ENCODE results near the gene ZNF467. TPM values are rescaled to one million over a fixed set of nuclear protein-coding genes. Genes with fewer than 3 reads are reported as not detected.

The ZNF467 gene
- total RNA-seq, 2 donors from 2014 or later = 0.23 to 0.25 TPM

DNA sequence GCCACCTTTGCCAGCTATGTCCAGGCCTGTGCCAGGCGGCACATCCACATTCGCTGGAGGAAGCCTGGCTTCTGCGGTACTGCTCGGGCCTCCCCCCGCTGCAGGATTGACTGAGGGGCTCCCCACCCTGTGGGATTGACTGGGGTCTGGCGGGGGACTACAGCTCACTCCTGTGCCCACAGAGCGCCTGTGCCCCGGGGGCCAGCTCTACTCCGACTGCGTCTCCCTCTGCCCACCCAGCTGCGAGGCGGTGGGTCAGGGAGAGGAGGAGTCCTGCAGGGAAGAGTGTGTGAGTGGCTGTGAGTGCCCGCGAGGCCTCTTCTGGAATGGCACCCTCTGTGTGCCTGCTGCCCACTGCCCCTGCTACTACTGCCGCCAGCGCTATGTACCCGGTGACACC, 6.7 kb upstream of the ZNF467 start:
- DNase-seq (ENCODE audit: low spot score in 2 of 2) = no peak
- H3K9me3 Mint-ChIP-seq = no peaks in the 10 kb centered on the region
- no peaks in the 10 kb centered on the region for H3K36me3 Mint-ChIP-seq
- H3K27ac Mint-ChIP-seq = no peak overlapping the region
- no peak for ATAC-seq

DNA sequence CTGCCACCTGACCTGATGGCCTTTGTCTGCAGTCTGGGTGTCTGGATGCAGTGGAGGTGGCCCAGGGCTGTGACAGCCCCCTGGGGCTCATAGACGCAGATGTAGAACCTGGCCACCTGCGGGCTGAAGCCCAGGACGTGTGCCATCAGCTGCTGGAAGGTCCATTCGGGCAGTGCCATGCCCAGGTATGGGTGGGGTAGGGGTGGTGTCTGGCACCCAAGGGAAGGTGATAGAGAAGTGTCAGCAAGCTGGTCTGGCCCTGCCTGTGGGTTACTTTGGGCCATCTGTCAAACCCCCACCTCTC, 6.1 kb upstream of the ZNF467 start:
- no peak for ATAC-seq
- no peaks in the 10 kb centered on the region for H3K9me3 Mint-ChIP-seq
- no peak overlapping the region for H3K27ac Mint-ChIP-seq
- H3K36me3 Mint-ChIP-seq = no peaks in the 10 kb centered on the region
- DNase-seq (ENCODE audit: low spot score in 2 of 2) = no peak

GRCh38 chr7:149778696-149779501, 5.5 kb upstream of the ZNF467 start:
- Mint-ChIP-seq H3K27ac (no peak overlapping the region), H3K9me3 (no peaks in the 10 kb centered on the region), H3K36me3 (no peaks in the 10 kb centered on the region)
- DNase-seq (ENCODE audit: low spot score in 2 of 2) (no peak), ATAC-seq (no peak)

DNA sequence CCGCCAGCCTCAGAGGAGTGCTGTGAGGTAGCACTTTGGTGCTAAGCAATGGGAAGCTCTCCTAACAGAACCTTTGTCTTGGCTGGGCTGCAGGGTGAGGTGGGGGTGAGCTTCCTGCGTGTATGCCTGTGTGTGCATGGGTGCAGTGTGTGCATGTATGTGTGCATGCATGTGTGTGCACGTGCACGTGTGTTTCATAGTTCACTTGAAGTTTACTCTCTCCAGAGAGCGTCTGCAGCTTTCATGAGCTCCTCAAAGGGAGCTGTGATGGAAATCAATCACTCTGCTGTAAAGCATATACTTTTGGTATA, 4.9 kb upstream of the ZNF467 start:
- Mint-ChIP-seq H3K9me3 (no peaks in the 10 kb centered on the region), H3K36me3 (no peaks in the 10 kb centered on the region), H3K27ac (no peak overlapping the region)
- DNase-seq (ENCODE audit: low spot score in 2 of 2) (no peak), ATAC-seq (no peak)

- H3K9me3 Mint-ChIP-seq = no peaks in the 10 kb centered on the region
- no peak for ATAC-seq
- no peak overlapping the region for H3K27ac Mint-ChIP-seq
- DNase-seq (ENCODE audit: low spot score in 2 of 2) = no peak
- no peaks in the 10 kb centered on the region for H3K36me3 Mint-ChIP-seq
Measured at GRCh38 chr7:149777551-149778326, 4.4 kb upstream of the ZNF467 start.

- H3K27ac Mint-ChIP-seq = no peak overlapping the region
- ATAC-seq = no peak
- DNase-seq (ENCODE audit: low spot score in 2 of 2) = no peak
- no peaks in the 10 kb centered on the region for H3K36me3 Mint-ChIP-seq
- H3K9me3 Mint-ChIP-seq = no peaks in the 10 kb centered on the region
Measured at GRCh38 chr7:149776848-149777407, 3.5 kb upstream of the ZNF467 start.

DNA sequence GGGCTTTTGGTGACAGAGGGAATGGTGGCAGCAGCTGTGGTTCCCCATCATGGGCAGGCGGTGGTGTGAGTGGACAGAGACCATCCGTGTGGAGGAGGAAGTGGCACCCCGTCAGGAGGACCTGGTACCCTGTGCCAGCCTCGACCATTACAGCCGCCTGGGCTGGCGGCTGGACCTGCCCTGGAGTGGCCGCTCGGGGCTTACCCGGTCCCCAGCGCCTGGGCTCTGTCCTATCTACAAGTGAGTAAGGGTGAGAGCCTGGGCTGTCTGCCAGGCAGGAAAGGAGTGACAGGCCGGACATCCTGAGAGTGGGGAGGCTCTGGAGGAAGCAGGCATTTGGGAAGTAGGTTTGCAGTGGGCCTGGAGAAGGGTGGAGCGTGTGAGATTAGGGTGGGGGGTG, 2.9 kb upstream of the ZNF467 start:
- no peak for ATAC-seq
- H3K9me3 Mint-ChIP-seq = no peaks in the 10 kb centered on the region
- DNase-seq (ENCODE audit: low spot score in 2 of 2) = no peak
- no peaks in the 10 kb centered on the region for H3K36me3 Mint-ChIP-seq
- H3K27ac Mint-ChIP-seq = no peak overlapping the region

GRCh38 chr7:149775176-149775556, 1.8 kb upstream of the ZNF467 start:
- Mint-ChIP-seq H3K36me3 (no peaks in the 10 kb centered on the region), H3K9me3 (no peaks in the 10 kb centered on the region)
- ATAC-seq = no peak

DNA sequence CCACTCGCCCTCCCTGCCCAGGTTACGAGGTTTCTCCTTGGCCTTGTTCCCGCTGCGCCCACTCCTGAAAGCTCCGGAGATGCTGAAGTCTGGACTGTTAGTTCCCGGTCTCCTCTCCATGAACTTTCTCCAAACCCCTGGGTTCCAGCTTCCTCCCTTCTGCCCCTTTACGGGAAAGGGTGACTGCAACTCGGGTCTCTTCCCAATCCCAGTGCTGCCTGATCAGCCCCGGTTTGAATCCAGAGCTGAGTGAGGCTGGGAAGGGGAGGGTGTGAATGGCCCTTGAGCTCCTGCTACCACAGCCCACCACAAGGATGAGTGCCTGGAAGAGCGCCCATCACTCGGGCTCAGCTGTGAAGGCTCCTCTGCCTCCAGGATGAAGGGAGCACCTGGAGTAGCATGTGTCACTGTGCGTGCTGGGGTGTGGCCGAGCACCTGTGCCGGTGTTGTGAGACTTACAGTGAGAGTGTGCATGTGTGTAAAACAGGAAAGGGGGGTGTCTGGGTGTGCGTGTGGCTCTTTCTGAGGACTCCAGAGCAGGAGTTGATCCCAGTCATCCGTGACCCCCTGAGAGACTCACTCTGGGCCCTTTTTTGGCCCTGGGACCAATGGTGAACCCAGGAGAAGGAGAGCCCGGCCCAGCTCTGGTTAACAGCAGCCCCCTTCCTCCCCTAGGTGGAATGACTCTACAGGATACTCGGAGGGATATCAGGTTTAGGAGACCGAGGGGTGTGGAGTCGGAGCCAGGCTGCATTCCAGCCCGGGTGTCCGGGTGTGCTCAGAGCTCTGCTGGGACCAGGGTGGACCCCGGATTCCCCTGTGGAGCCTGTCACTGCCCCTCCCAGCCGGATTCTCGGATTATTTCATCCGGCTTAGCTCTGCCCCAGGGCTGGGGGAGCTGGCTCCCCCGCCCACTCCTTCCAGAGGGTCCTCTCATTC, 1.1 kb upstream of the ZNF467 start:
- DNase-seq (ENCODE audit: low spot score in 2 of 2) (no peak), ATAC-seq (no peak)
- no peak overlapping the region for H3K27ac Mint-ChIP-seq
- H3K36me3 Mint-ChIP-seq = no peaks in the 10 kb centered on the region
- H3K9me3 Mint-ChIP-seq = no peaks in the 10 kb centered on the region

More at GRCh38 chr7:149775176-149775556, 1.8 kb upstream of the ZNF467 start:
- DNase-seq (ENCODE audit: low spot score in 2 of 2) = no peak
- H3K27ac Mint-ChIP-seq = no peak overlapping the region

GRCh38 chr7:149772956-149773434, 393 bp downstream of the ZNF467 start:
- Mint-ChIP-seq H3K36me3 (no peaks in the 10 kb centered on the region), H3K27ac (no peak overlapping the region), H3K9me3 (no peaks in the 10 kb centered on the region)
- ATAC-seq (peak in 1 of 2 donors; percentile 8), DNase-seq (ENCODE audit: low spot score in 2 of 2) (peak in 1 of 2 donors; percentile 32)

- Mint-ChIP-seq H3K9me3 (no peaks in the 10 kb centered on the region), H3K27ac (no peak overlapping the region), H3K36me3 (no peaks in the 10 kb centered on the region)
- DNase-seq (ENCODE audit: low spot score in 2 of 2) (no peak), ATAC-seq (no peak)
Measured at GRCh38 chr7:149772241-149772955, 990 bp downstream of the ZNF467 start.

GRCh38 chr7:149771720-149772240, 1.6 kb downstream of the ZNF467 start:
- Mint-ChIP-seq H3K27ac (no peak overlapping the region), H3K36me3 (no peaks in the 10 kb centered on the region)
- DNase-seq (ENCODE audit: low spot score in 2 of 2) = peak; percentile 88 to 91

GRCh38 chr7:149770728-149771636, 2.4 kb downstream of the ZNF467 start:
- no peak overlapping the region for H3K27ac Mint-ChIP-seq
- ATAC-seq = peak; percentile 4 to 50

More at GRCh38 chr7:149771720-149772240, 1.6 kb downstream of the ZNF467 start:
- no peaks in the 10 kb centered on the region for H3K9me3 Mint-ChIP-seq
- ATAC-seq = peak; percentile 97

DNA sequence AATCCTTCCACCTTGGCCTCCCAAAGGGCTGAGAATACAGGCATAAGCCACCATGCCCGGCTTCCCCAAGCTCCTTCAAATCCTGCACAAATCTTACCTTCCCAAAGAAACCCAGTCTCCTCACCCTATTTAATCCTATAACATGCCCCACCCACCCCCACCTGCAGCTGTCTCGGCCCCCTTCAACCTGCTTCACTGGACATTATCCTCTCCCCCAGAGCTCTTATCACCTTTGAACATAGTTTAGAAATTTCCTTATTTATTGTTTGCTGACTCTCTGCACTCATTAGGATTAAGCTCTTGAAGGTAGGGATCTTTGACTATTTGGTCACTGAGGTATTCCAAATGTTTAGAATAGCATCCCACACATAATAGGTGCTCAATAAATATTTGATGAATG, 3.5 kb downstream of the ZNF467 start:
- Mint-ChIP-seq H3K36me3 (peaks cover 0 to 5% of the 10 kb centered on the region in 2 donors), H3K9me3 (no peaks in the 10 kb centered on the region), H3K27ac (no peak overlapping the region)
- ATAC-seq = no peak
- no peak for DNase-seq (ENCODE audit: low spot score in 2 of 2)

More at GRCh38 chr7:149770728-149771636, 2.4 kb downstream of the ZNF467 start:
- peaks cover 0 to 5% of the 10 kb centered on the region in 2 donors for H3K36me3 Mint-ChIP-seq
- DNase-seq (ENCODE audit: low spot score in 2 of 2) = no peak
- H3K9me3 Mint-ChIP-seq = no peaks in the 10 kb centered on the region

- Mint-ChIP-seq H3K36me3 (peaks cover 0 to 5% of the 10 kb centered on the region in 2 donors), H3K9me3 (no peaks in the 10 kb centered on the region), H3K27ac (no peak overlapping the region)
- ATAC-seq (no peak), DNase-seq (ENCODE audit: low spot score in 2 of 2) (no peak)
Measured at GRCh38 chr7:149768931-149769330, 4.5 kb downstream of the ZNF467 start.

Data from activated naive CD4-positive, alpha-beta T cell treated with anti-CD3 and anti-CD28 coated beads, Interleukin-2, amount 50 U/mL, for 72 hours (primary cell).